GM12875 (cell line): ENCODE measurements around the gene IQSEC1.

Source experiments
- H3K4me3 ChIP-seq: one replicate; pipeline ENCODE4 v1.5.1; 2011; ENCODE audit warnings: low read depth, low read length, control low read depth
- CTCF ChIP-seq: IDR thresholded peaks from 2 replicates; pipeline ENCODE4 v1.5.1; 2011; ENCODE audit warnings: low read depth, mild to moderate bottlenecking, control low read depth, inconsistent platforms, low read length, moderate library complexity, borderline replicate concordance; ENCODE audit not compliant: insufficient read depth

IQSEC1 gene

GRCh38 chr3:13053893-13054292, 19.3 kb downstream of the IQSEC1 start:
- TF ChIP-seq CTCF = no peak
- H3K4me3 ChIP-seq = no peak overlapping the region

- no peak for TF ChIP-seq CTCF
Measured at GRCh38 chr3:13053420-13053819, 19.8 kb downstream of the IQSEC1 start.

GRCh38 chr3:13052191-13052820, 20.9 kb downstream of the IQSEC1 start:
- TF ChIP-seq CTCF = no peak
- H3K4me3 ChIP-seq = no peak overlapping the region

More at GRCh38 chr3:13053420-13053819, 19.8 kb downstream of the IQSEC1 start:
- H3K4me3 ChIP-seq = no peak overlapping the region

GRCh38 chr3:13051581-13051980, 21.6 kb downstream of the IQSEC1 start:
- no peak for TF ChIP-seq CTCF
- H3K4me3 ChIP-seq = no peak overlapping the region

- H3K4me3 ChIP-seq = no peak overlapping the region
- no peak for TF ChIP-seq CTCF
Measured at GRCh38 chr3:13051066-13051465, 22.2 kb downstream of the IQSEC1 start.

- no peak overlapping the region for H3K4me3 ChIP-seq
- no peak for TF ChIP-seq CTCF
Measured at GRCh38 chr3:13050446-13050845, 22.8 kb downstream of the IQSEC1 start.

- H3K4me3 ChIP-seq = no peak overlapping the region
- TF ChIP-seq CTCF = no peak
Measured at GRCh38 chr3:13049400-13049799, 23.8 kb downstream of the IQSEC1 start.
